Activated CD8-positive, alpha-beta T cell treated with anti-CD3 and anti-CD28 coated beads for 36 hours (primary cell): Measurements from ENCODE around the gene SRP14. TPM values are rescaled to one million over a fixed set of nuclear protein-coding genes. Genes with fewer than 3 reads are reported as not detected.

ENCODE experiments used
- ATAC-seq: fragments of 200-7000 bp; cut with Tn5 transposase; one replicate; pipeline ENCODE4 v1.10.0; 2021; ENCODE audit warnings: mild to moderate bottlenecking, moderate library complexity
- CTCF ChIA-PET: fragments of 350-600 bp; sonication (Branson Sonifier 250); formaldehyde crosslinking; loops from one replicate; lab custom pipeline; 2021; ENCODE audit warnings: antibody characterized with exemption; lab: Charles Lee
- POLR2A ChIA-PET: fragments of 350-600 bp; sonication (Branson Sonifier 250); formaldehyde crosslinking; loops from one replicate; lab custom pipeline; 2021; ENCODE audit warnings: antibody characterized with exemption; lab: Charles Lee
- DNase-seq: peaks from one replicate; pipeline ENCODE4 v3.0.0-alpha.2; 2020
- H3K27ac Mint-ChIP-seq: one replicate; pipeline ENCODE4 v1.8.0; 2021; ENCODE audit warnings: mild to moderate bottlenecking, mixed read lengths
- H3K27me3 Mint-ChIP-seq: one replicate; pipeline ENCODE4 v1.8.0; 2021; ENCODE audit warnings: mixed read lengths
- H3K36me3 Mint-ChIP-seq: one replicate; pipeline ENCODE4 v1.8.0; 2021; ENCODE audit warnings: low read depth, mixed read lengths
- H3K4me1 Mint-ChIP-seq: one replicate; pipeline ENCODE4 v1.8.0; 2021; ENCODE audit warnings: low read depth, mixed read lengths
- H3K4me3 Mint-ChIP-seq: one replicate; pipeline ENCODE4 v1.8.0; 2021; ENCODE audit warnings: mild to moderate bottlenecking, moderate library complexity, mixed read lengths
- H3K9me3 Mint-ChIP-seq: one replicate; pipeline ENCODE4 v1.8.0; 2021; ENCODE audit warnings: mixed read lengths
- CTCF ChIP-seq: fragments of 200-600 bp; IDR thresholded peaks from one replicate; pipeline ENCODE4 v1.8.0; 2022; ENCODE audit warnings: antibody characterized with exemption, mild to moderate bottlenecking
- intact Hi-C: fragments of 100-400 bp; cut with micrococcal nuclease; formaldehyde crosslinking; loops from one replicate; pipeline ENCODE4 v1.10.0; 2022
- total RNA-seq, 2 experiments: library from RNA; stranded (reverse); gene quantifications; one replicate each; pipeline ENCODE4 v1.2.3, GENCODE V29; 2021

The SRP14 gene
- total RNA-seq, 2 experiments from 2014 or later, result 147 to 152 TPM

- peaks cover 20% of the 10 kb centered on the region for H3K4me1 Mint-ChIP-seq
- intact Hi-C loops, result no loop called here
- no peaks in the 10 kb centered on the region for H3K27me3 Mint-ChIP-seq
- ATAC-seq (no peak), DNase-seq (no peak)
- no peak overlapping the region for H3K4me3 Mint-ChIP-seq
- H3K36me3 Mint-ChIP-seq, result peaks cover 2% of the 10 kb centered on the region
- no peak overlapping the region for H3K27ac Mint-ChIP-seq
- TF ChIP-seq CTCF, result no peak
- H3K9me3 Mint-ChIP-seq, result no peaks in the 10 kb centered on the region
- POLR2A ChIA-PET, result no interaction called here
- CTCF ChIA-PET, result interaction anchor here (0.9 to 1.4 kb wide), 2 partner anchors 14 to 242 kb away, joined by 3 to 4 read pairs; no protein-coding TSS in a partner anchor
Measured at GRCh38 chr15:40067921-40068624, 29.1 kb upstream of the SRP14 start.

- CTCF ChIA-PET, result interaction anchor here (1.0 to 1.4 kb wide), 3 partner anchors 21 to 40 kb away, joined by 3 read pairs; no protein-coding TSS in a partner anchor
- POLR2A ChIA-PET, result interaction anchor here (0.9 to 2.1 kb wide), 4 partner anchors 9 to 26 kb away, joined by 3 to 6 read pairs (median 3); no protein-coding TSS in a partner anchor
- H3K36me3 Mint-ChIP-seq, result peaks cover 2% of the 10 kb centered on the region
- no peak overlapping the region for H3K27ac Mint-ChIP-seq
- DNase-seq (no peak), ATAC-seq (no peak)
- TF ChIP-seq CTCF, result no peak
- intact Hi-C loops, result no loop called here
- H3K27me3 Mint-ChIP-seq, result no peaks in the 10 kb centered on the region
- H3K4me1 Mint-ChIP-seq, result peaks cover 19% of the 10 kb centered on the region
- H3K4me3 Mint-ChIP-seq, result no peak overlapping the region
- H3K9me3 Mint-ChIP-seq, result no peaks in the 10 kb centered on the region
Measured at GRCh38 chr15:40066589-40066988, 27.6 kb upstream of the SRP14 start.

GRCh38 chr15:40065166-40065565 is 26.2 kb upstream of the SRP14 start:
- Mint-ChIP-seq H3K4me3 (no peak overlapping the region), H3K27me3 (no peaks in the 10 kb centered on the region), H3K4me1 (peaks cover 19% of the 10 kb centered on the region), H3K27ac (no peak overlapping the region), H3K36me3 (peaks cover 5% of the 10 kb centered on the region), H3K9me3 (no peaks in the 10 kb centered on the region)
- DNase-seq (no peak), ATAC-seq (no peak)
- CTCF ChIA-PET, result no interaction called here
- intact Hi-C loops, result no loop called here
- POLR2A ChIA-PET, result interaction anchor here (2.1 kb wide), 1 partner anchor 28 kb away, joined by 6 read pairs; no protein-coding TSS in a partner anchor
- no peak for TF ChIP-seq CTCF

GRCh38 chr15:40064231-40064894 is 25.4 kb upstream of the SRP14 start:
- Mint-ChIP-seq H3K4me3 (no peak overlapping the region), H3K27ac (peak overlapping the region; percentile 31), H3K4me1 (peaks cover 24% of the 10 kb centered on the region), H3K27me3 (no peaks in the 10 kb centered on the region), H3K9me3 (no peaks in the 10 kb centered on the region), H3K36me3 (peaks cover 5% of the 10 kb centered on the region)
- ChIA-PET CTCF (no interaction called here), POLR2A (interaction anchor here (1.2 to 2.5 kb wide), 2 partner anchors 16 to 19 kb away, joined by 3 to 8 read pairs; no protein-coding TSS in a partner anchor)
- DNase-seq, result peak; percentile 21
- intact Hi-C loops, result no loop called here
- peak; percentile 67 for ATAC-seq
- TF ChIP-seq CTCF, result no peak
